ENCODE results near the gene SLIT3.

- TF ChIP-seq SPI1 (IDR thresholded peaks at IDR 0.05; ENCODE audit: low read depth, low read length) = no peak
- TF ChIP-seq POLR2AphosphoS5 (IDR thresholded peaks at IDR 0.05; ENCODE audit: low read depth, low read length) = no peak
- TF ChIP-seq POLR2A (IDR thresholded peaks at IDR 0.05; ENCODE audit: low read depth, low read length) = no peak
- TF ChIP-seq POU2F2 (IDR thresholded peaks at IDR 0.05; ENCODE audit: low read depth, low read length) = no peak
- TF ChIP-seq TAF1 (IDR thresholded peaks at IDR 0.05; ENCODE audit: low read depth, low read length) = no peak
Observed at GRCh38 chr5:169178754-169179153, 122.2 kb downstream of the SLIT3 start.

Data from GM12891 (cell line).